Articular chondrocyte of knee joint (primary cell): ENCODE results near the gene COX6A1. TPM values are rescaled to one million over a fixed set of nuclear protein-coding genes. Genes with fewer than 3 reads are reported as not detected.

Source experiments
- total RNA-seq: library from RNA; depleted of rRNA; stranded (reverse); fragments of >200 nt; gene quantifications from 2 replicates; pipeline ENCODE4 v1.2.3, GENCODE V29; 2012

The COX6A1 gene
- 265 and 266 TPM in 2 replicates for total RNA-seq

GRCh38 chr12:120437735-120438494 is at the start of gene COX6A1:
Gene COX6A1, plus strand, starts transcription at chr12:120438113. Its CDS starts 14 bp downstream, at chr12:120438127.

GRCh38 chr12:120445911-120446843 is 8.3 kb downstream of the COX6A1 start, which contains the start of the genes GATC and TRIAP1:
Gene GATC, plus strand, starts transcription at chr12:120446444. Its CDS starts 37 bp downstream, at chr12:120446481.
Gene TRIAP1, minus strand, starts transcription at chr12:120446384. Its CDS starts 12 bp downstream, at chr12:120446372.

GRCh38 chr12:120469450-120470149 is 31.7 kb downstream of the COX6A1 start, which contains the start of gene SRSF9:
Gene SRSF9, minus strand, starts transcription at chr12:120469748. Its CDS starts 139 bp downstream, at chr12:120469609.

Other genes with a start within 250 kb of the COX6A1 start
- 96.1 and 104 TPM in 2 replicates for gene GCN1, start 243.4 kb upstream of the COX6A1 start, total RNA-seq
- gene RPLP0, start 237.0 kb upstream of the COX6A1 start, total RNA-seq, result 2,684 and 3,913 TPM in 2 replicates
- gene PXN, start 172.4 kb upstream of the COX6A1 start, total RNA-seq, result 36.1 and 37.2 TPM in 2 replicates
- under 0.01 TPM in 2 replicates for gene RNU4-2, start 146.2 kb upstream of the COX6A1 start, total RNA-seq
- gene RNU4-1, start 144.9 kb upstream of the COX6A1 start, total RNA-seq, result under 0.01 TPM in 2 replicates
- gene SIRT4, start 135.8 kb upstream of the COX6A1 start, total RNA-seq, result 1.0 and 1.8 TPM in 2 replicates
- gene PLA2G1B, start 110.3 kb upstream of the COX6A1 start, total RNA-seq, result not detected in 2 replicates
- 0.26 and 0.43 TPM in 2 replicates for gene MSI1, start 68.9 kb upstream of the COX6A1 start, total RNA-seq
- gene TRIAP1, start 8.3 kb downstream of the COX6A1 start, total RNA-seq, result 24.6 and 27.8 TPM in 2 replicates
- 16.3 and 20.8 TPM in 2 replicates for gene GATC, start 8.3 kb downstream of the COX6A1 start, total RNA-seq
- gene SRSF9, start 31.6 kb downstream of the COX6A1 start, total RNA-seq, result 123 and 127 TPM in 2 replicates
- 185 and 267 TPM in 2 replicates for gene DYNLL1, start 58.0 kb downstream of the COX6A1 start, total RNA-seq
- gene COQ5, start 91.0 kb downstream of the COX6A1 start, total RNA-seq, result 20.4 and 28.8 TPM in 2 replicates
- gene RNF10, start 96.2 kb downstream of the COX6A1 start, total RNA-seq, result 102 and 113 TPM in 2 replicates
- 22.6 and 24.3 TPM in 2 replicates for gene POP5, start 143.3 kb downstream of the COX6A1 start, total RNA-seq
- gene CABP1, start 202.5 kb downstream of the COX6A1 start, total RNA-seq, result under 0.01 TPM in 1 of 2 replicates, not detected in the other
- gene MLEC, start 249.0 kb downstream of the COX6A1 start, total RNA-seq, result 109 and 113 TPM in 2 replicates